GM19467 (cell line): ENCODE measurements around the gene ILKAP.
A peak's percentile ranks its signal among the peaks of the same experiment; 100 is the strongest.

ENCODE experiments used
- ATAC-seq: cut with Tn5 transposase; IDR thresholded peaks from one replicate; pipeline ENCODE4 v1.9.1; 2021; ENCODE audit warnings: mild to moderate bottlenecking, moderate library complexity; ENCODE audit not compliant: unreplicated experiment

The ILKAP gene

DNA sequence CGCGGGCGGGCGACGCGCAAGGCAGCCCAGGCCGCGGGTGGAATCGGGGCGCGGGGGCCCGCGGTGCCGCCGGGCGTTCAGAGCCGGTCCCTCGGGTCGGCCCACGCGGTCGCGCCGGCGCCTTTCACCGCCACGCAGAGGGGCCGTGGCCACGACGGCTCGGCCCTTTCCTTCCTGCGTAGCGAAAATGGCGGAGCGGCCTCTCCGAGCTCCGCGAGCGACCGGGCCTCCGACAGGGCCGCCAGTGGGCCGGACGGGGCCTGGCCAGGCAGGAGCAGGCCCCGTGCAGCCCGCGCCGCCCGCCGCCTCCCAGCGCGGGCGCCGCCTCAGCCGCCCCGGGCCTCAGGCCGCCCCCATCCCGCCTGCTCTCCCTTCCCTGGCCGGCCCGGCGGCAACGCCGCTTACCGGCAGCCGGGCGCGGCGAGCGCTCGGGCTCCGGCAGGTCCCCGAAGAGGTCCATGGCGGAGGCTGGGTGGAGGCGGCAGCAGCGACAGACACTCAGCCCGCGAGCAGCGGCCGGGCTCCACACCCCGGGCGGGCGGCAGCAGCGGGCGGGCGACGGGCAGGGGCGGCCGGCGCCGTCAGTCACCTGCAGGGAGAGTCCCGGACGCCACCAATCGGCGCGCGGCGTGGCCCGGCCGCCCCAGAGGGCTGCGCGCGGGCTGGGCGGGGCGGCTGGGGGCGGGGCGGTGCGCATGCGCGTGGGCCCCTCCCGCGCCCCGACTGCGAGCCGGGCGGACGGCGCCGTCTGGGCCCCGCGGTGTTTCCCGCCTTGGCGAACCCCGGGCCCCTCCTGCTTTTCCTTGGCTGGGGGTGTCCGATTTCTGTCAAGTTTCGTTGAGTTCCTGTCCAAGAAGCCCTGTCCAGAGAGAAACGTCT is at the start of gene ILKAP:
Gene ILKAP, minus strand, starts transcription at position 602 of the 879 bp plus-strand sequence. Its CDS starts 142 bp downstream, at position 460.
- ATAC-seq: peak; percentile 90

- no peak for ATAC-seq
Observed at GRCh38 chr2:238252766-238253630, 49.5 kb upstream of the ILKAP start.

DNA sequence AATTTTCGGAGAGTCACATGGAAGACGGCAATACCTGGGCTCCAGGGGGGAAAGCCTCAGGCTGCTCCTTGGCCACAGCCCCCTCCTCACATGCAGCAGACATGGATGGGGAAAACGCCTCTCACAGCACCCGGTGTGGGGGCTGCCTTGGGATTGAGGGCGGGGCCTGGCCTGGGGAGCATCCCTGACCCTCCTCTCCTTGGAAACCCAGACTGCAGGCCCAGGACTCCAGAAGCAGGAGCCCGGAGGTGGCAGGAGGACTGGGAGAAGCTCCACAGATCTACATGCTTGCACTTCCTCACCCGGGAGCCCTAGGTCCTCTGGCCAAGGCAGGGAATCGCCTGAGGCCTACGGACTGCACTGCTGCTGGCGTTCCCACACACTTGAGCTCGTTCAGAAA is 48.5 kb upstream of the ILKAP start:
- ATAC-seq: no peak

DNA sequence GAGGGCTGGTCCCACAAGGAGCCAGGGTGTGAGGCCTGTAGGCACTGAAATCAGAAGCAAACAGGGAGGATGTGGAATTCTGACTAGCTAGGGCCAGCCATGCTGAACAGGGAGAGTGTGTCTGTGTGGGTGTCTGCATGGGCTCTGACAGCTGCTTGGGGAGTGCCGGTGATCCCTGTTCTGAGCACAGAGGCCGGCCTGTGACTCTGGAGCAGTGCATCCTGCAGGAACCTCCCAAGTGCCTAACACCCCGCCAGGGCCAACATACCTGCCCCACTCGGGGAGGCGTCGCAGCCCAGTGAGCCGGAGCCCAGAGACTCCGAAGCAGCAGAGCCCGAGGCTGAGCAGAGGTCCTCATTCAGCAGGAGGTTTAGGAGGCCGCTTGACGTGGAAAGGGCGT is 47.8 kb upstream of the ILKAP start:
- no peak for ATAC-seq

GRCh38 chr2:238250896-238251295 is 47.4 kb upstream of the ILKAP start:
- ATAC-seq: no peak

DNA sequence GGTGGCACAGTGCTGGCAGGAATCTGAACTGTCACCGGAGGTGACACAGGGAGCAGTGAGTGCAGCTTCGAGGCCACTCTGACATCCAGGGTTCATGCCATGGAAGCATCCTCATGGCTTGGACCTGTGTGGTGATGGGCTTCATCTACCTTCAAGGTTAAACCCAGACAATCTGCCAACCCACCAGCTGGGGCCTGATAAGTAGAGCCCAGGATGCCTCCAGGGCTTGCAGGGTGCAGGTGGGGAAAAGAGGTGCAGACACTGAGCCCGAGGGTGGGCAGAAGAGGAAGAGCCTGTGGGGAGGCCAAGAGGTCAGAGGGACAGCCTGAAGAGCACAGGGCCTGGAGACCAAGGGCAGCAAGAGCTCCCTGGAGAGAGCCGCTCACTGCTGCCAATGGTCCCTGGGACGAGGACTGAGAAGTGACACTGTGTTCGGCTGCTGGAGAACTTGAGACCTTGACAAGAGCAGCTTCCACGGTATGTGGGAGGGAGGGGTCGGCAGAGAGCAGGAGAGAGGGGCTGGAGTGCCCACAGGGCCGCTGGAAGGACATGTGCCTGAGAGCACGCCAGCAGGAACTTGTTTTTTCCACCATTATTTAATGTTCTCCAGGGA is 44.5 kb upstream of the ILKAP start:
- no peak for ATAC-seq

DNA sequence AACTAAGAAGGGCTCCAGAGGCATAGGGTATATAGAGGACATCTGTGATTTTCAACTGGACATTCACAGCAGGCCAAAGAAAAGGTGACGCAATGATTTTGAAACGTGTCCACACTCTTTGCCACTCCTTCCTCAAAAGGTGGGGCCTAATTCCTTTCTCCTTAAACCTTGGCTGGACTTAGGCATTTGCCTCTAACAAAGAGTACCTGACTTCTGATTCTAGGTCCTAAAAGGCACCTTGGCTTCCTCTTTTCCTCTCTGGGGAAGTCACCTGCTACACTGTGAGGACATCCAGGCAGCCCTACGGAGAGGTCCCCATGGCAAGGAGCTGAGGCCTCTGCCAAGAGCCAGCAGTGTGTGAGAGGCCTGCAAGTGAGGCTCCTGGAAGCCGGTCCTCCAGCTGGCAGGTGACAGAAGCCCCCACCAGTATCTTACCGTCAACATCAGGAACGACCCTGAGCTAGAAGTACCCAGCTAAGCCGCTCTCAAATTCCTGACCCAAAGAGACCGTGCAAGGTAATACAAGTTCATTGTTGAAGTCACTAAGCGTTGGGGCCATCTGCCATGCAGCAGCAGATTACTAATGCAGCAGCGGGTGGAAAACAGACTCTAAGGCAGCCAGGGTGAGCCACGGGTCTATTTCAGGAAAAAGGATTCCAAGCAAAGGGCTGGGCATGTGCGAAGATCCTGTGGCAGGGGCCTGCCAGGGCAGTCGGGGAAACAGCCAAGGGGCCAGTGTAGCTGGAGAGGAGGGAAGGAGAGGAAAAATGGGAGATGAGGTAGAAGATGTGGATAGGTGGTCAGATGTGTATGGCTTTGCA is 43.7 kb upstream of the ILKAP start:
- ATAC-seq: no peak

DNA sequence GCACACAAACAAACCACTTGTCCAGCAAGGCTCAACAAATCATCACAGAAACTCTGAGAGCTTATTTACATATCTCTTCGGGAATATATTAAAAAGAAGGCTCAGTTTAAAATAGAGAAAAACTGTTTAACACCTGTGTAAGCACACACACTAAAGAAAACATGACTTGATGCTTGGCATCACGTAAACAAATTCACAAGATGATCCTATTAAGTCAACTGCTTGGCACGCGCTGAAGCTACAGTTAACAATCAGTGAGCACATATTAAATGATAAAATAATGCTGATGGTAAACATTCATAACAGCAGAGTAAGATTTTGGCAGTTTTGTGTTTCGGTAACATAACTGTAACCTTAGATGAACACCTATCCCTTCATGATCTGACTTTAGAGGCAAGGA is 40.7 kb upstream of the ILKAP start:
- ATAC-seq: no peak

DNA sequence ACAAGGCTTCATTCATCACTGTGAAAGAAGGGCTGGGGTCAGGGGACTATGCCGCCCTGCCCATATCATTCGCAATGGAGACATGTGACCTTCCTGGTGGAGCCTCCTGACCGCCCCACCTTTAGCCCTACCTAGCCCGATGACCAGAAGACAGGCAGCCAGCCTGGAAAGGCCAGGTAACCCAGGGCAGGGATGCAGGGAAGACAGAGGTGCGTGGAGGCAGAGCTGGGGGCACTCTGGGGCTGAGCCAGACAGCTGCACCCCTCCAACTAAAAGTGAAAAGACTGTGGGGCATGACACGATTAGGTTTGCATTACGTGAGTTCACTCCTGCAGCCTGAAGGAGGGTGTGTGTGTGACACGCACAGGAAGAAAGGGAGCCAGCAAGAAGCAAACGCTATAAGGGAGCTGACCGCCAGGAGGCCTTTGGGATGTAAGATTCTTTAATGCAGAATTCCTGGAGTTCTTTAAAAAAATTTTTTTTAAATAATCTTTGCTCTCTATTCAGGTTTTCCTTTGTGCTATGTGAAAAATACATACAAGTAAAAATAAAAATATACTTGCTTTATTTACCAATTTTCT is 40.1 kb upstream of the ILKAP start:
- ATAC-seq: no peak

GRCh38 chr2:238242731-238243495 is 39.4 kb upstream of the ILKAP start:
- ATAC-seq: no peak

DNA sequence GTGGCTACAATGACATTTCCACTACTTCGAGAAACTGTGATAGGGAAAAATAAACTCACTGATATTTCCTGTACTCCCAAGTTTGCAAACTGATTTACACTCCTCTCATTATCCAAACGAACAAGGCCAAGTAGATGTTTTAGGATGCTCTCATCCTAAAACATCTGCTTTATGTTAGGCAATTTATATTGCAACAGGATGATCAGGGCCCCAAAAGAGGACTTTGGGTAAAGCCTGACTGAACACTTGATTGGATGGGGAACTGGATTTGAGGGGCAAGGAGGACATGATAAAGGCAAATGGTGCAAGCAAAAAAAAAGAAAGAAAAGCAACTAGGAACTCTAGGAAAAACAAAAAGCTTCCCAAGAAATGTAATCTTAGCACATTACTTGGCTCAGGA is 38.5 kb upstream of the ILKAP start:
- ATAC-seq: no peak

GRCh38 chr2:238240757-238241711 is 37.5 kb upstream of the ILKAP start:
- no peak for ATAC-seq

DNA sequence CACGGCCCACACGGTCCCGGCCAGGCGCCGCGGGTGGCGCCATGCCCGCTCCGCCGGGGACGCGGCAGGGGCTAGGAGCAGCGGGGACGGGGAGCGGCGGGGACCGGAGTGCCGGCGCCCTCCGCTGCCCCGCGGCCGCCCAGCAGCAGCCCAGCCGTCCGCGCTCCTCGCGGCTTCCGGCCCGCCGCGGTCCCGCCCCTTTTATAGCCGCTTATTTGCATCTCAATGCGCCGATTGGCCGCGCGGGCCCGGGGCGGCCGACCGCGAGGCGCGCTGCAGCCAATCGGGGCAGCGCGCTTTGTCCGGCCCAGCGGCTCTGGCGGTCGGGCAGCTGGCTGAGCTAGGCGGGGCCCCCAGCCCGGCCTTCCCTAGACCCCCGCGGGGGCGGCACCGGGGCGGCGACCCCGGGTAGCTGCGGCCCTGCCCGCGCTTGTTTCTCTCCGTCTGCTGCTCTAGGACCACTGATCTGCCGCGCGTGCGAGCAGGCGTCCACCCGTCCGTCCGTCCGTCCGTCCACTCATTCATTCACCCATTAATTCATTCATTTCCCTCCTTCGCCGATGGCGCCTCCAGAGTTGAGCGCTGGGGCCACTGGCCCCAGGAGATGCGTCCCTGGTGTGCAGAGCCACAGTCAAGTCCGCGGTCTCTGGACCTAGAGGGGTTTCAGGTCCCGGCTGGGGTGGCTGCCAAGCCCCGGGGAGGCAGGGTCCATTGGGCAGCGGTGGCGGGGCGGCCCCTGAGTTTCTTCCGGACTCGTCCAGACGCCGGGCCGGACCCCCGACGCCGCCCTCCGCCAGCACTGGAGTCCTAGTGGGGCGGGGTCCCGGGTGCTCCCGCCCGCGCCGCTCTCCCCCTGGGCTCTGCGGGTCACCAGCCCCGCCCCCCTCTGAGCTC is 36.6 kb upstream of the ILKAP start, which contains the start of gene HES6:
Gene HES6, minus strand, starts transcription at position 176 of the 894 bp plus-strand sequence. Its CDS starts 133 bp downstream, at position 43.
- peak; percentile 84 for ATAC-seq

GRCh38 chr2:238239543-238239862 is 36.0 kb upstream of the ILKAP start:
- no peak for ATAC-seq

DNA sequence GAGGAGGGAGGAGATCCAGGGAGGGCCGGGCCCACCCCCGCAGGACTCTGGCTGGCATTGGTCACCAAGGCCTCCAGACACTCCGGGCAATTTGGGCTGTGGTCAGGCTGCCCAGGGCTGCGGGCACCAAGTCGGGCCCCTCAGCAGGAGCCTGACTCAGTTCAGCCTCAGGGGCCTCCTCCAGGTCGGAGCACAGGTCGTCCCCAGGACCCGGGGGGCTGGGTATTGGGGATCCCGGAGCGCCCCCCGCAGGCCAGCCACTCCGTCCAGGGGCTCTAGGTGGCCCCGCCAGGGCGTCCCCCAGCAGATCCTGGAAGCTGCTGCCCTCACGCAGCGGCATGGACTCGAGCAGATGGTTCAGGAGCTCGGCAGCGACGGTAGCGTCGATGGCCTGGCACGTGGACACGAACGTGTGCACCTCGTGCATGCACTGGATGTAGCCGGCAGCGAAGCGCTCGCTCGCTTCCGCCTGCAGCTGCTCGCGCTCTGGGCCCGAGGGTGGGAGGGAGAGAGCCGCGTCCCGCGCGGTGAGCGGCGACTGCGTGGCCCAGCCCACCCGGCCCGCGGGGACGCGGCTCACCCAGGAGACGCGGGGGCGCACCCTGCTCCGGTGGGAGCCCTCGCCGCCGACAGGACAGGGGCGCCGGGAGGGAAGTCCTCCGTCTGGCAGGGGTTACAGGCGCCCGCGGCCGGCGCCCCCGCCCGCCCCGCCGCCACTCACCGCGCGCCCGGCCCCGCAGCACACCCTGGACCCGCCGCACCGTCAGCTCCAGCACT is 35.5 kb upstream of the ILKAP start:
- no peak for ATAC-seq

- no peak for ATAC-seq
Observed at GRCh38 chr2:238238311-238238765, 34.8 kb upstream of the ILKAP start.
